Measurements from ENCODE around the gene USH1C. TPM values are rescaled to one million over a fixed set of nuclear protein-coding genes. Genes with fewer than 3 reads are reported as not detected.
A peak's percentile ranks its signal among the peaks of the same experiment; 100 is the strongest.

USH1C gene
- total RNA-seq, 1 experiment from 2014 or later = 1.0 TPM

- Mint-ChIP-seq H3K4me3 (no peak overlapping the region), H3K27ac (peak overlapping the region in 1 of 3 experiments; percentile 23; a peak in 1 of 7 replicates), H3K4me1 (peaks cover 10 to 28% of the 10 kb centered on the region in 2 experiments), H3K36me3 (ENCODE audit: insufficient read depth in 1 of 3, low read depth in 3 of 3) (no peaks in the 10 kb centered on the region), H3K9me3 (no peaks in the 10 kb centered on the region), H3K27me3 (ENCODE audit: low read depth) (peaks cover 5% of the 10 kb centered on the region)
- DNase-seq = peak; percentile 12
- Histone ChIP-seq H3T11ph (ENCODE audit: low read length) (no peak overlapping the region), H3K4me1 (ENCODE audit: insufficient read depth, low read length) (no peaks in the 10 kb centered on the region), H3K27me3 (ENCODE audit: insufficient read depth, low read length) (no peaks in the 10 kb centered on the region), H3K27ac (ENCODE audit: insufficient read length, low read depth, low read length) (no peak overlapping the region), H3K9me3 (ENCODE audit: control insufficient read depth, low read depth, low read length) (no peaks in the 10 kb centered on the region), H4K5ac (ENCODE audit: insufficient read length, low read depth, low read length) (no peak overlapping the region), H2BK5ac (ENCODE audit: insufficient read length, low read length) (no peak overlapping the region), H3K23ac (ENCODE audit: insufficient read length, low read depth, low read length) (no peak overlapping the region), H3K18ac (ENCODE audit: insufficient read length, low read depth, low read length) (no peak overlapping the region), H3K4ac (ENCODE audit: low read depth, low read length) (no peak overlapping the region), H3K23me2 (ENCODE audit: insufficient read length, low read depth, low read length, poor library complexity, severe bottlenecking) (no peaks in the 10 kb centered on the region), H4K8ac (replicated peaks; ENCODE audit: insufficient read length, low read depth, low read length) (no peak overlapping the region), H3K4me2 (ENCODE audit: insufficient read depth, insufficient read length, low read length) (no peak overlapping the region), H4K91ac (ENCODE audit: insufficient read length, low read depth, low read length) (no peak overlapping the region), H3K56ac (ENCODE audit: insufficient read length, low read depth, low read length) (no peak overlapping the region), H3K79me1 (ENCODE audit: insufficient read depth, low read depth, low read length, poor library complexity, severe bottlenecking) (no peaks in the 10 kb centered on the region), H3K14ac (ENCODE audit: insufficient read depth, low read length) (no peak overlapping the region), H2AK5ac (ENCODE audit: insufficient read length, low read length) (no peak overlapping the region), H2BK120ac (ENCODE audit: low read depth, low read length, poor library complexity, severe bottlenecking) (no peak overlapping the region), H2AFZ (ENCODE audit: low read length) (no peak overlapping the region), H2BK20ac (ENCODE audit: low read depth, low read length, poor library complexity, severe bottlenecking) (no peak overlapping the region), H3K9ac (ENCODE audit: extremely low read depth, insufficient read length, low read length) (no peak overlapping the region), H2BK12ac (ENCODE audit: insufficient read length, low read depth, low read length) (no peak overlapping the region), H3K79me2 (ENCODE audit: insufficient read depth, low read length) (no peaks in the 10 kb centered on the region), H2BK15ac (ENCODE audit: low read depth, low read length) (no peak overlapping the region), H4K20me1 (ENCODE audit: control insufficient read depth, insufficient read depth, insufficient read length) (no peaks in the 10 kb centered on the region)
- TF ChIP-seq CTCF (conservative IDR thresholded peaks at IDR 0.05) = no peak
- WGBS (ENCODE audit: extremely low coverage, insufficient read length, low lambda C conversion rate) = no CpG with 5 or more reads among the region's 14 CpGs
Measured at GRCh38 chr11:17571431-17572358, 27.5 kb upstream of the USH1C start.
